PFSK-1 (cell line): ENCODE results near the gene RGS17.

Experiments
- REST ChIP-seq, 2 experiments: IDR thresholded peaks; 2 replicates each; pipeline versions ENCODE4 v1.6.1 to v1.8.0; 2011 to 2012; ENCODE audit warnings: low read depth in 2 of 2, low read length in 2 of 2, control low read depth in 1 of 2, inconsistent platforms in 1 of 2, mild to moderate bottlenecking in 1 of 2, moderate library complexity in 1 of 2; ENCODE audit not compliant: insufficient read depth in 1 of 2
- SIN3A ChIP-seq: IDR thresholded peaks from 2 replicates; pipeline ENCODE4 v1.6.1; 2012; ENCODE audit warnings: mild to moderate bottlenecking, low read length, moderate library complexity, borderline replicate concordance; ENCODE audit not compliant: insufficient read depth
- TAF1 ChIP-seq: IDR thresholded peaks from 2 replicates; pipeline ENCODE4 v1.6.1; 2012; ENCODE audit warnings: low read length, control low read depth, borderline replicate concordance; ENCODE audit not compliant: insufficient read depth

GRCh38 chr6:153108315-153108714 is 22.8 kb downstream of the RGS17 start:
- TF ChIP-seq SIN3A: no peak
- no peak for TF ChIP-seq REST (IDR thresholded peaks at IDR 0.05; ENCODE audit: insufficient read depth in 1 of 2, low read depth in 2 of 2, low read length in 2 of 2)
- no peak for TF ChIP-seq TAF1
